DMS53 (cell line): ENCODE results near the gene ACOT12.
A peak's percentile ranks its signal among the peaks of the same experiment; 100 is the strongest.

Experiments used
- DNase-seq: peaks from one replicate; lab custom pipeline; 2025; lab: John Stamatoyannopoulos, UW

The ACOT12 gene

DNA sequence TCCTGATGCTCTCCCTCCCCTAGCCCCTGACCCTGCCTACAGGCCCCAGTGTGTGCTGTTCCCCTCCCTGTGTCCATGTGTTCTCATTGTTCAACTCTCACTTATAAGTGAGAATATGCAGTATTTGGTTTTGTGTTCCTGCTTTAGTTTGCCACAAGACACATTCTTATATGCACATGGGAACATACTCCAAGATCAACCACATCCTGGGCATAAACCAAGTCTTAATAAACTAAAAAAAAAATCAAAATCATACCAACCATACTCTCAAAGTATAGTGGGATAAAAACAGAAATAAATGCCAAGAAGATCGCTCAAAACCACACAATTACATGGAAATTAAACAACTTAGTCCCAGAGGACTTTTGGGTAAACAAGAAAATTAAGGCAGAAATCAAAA lies 103.8 kb downstream of the ACOT12 start:
- no peak for DNase-seq

DNA sequence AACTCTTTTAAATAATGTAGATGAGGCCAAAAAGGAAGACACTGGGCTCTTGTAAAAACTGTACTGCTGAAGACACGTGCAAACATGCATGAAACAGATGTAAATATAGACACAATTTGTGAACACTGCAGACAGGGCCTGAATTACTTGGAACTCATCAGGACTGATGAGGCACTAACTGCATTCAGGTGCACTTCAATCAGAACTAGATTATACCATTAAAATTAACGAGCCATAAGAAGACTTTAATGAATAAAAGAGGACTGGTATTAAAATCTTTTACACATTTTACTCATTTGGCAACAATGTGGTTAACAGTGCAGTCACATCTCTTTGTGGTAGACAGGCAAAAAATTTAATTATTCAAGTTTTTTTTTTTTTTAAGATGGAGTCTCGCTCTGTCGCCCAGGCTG lies 105.9 kb downstream of the ACOT12 start:
- DNase-seq: no peak

DNA sequence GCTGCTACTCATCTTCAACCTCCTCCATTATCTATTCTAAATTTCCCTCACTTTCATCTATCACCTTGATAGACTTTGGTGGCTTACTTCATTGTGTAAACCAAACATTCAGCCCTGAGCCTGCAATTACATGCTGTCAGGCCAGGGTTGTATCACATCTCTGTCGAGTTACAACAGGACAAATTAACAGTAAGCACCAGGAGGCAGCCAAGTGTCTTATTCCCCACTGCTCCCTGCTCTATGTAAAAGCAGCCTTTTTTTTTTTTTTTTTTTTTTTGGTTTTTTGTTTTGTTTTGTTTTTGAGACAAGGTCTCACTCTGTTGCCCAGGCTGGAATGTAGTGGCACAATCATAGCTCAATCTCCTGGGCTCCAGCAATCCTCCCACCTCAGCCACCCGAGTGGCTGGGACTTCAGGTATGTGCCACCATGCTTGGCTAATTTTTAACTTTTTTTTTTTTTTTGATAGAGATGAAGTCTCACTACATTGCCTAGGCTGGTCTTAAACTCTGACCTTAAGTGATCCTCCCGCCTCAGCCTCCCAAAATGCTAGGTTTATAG lies 107.8 kb downstream of the ACOT12 start:
- peak; percentile 20 for DNase-seq

- DNase-seq: no peak
Observed at GRCh38 chr5:81283976-81284375, 110.0 kb downstream of the ACOT12 start.
